Pulmonary artery endothelial cell (primary cell): ENCODE data around the gene HUNK. TPM values are rescaled to one million over a fixed set of nuclear protein-coding genes. Genes with fewer than 3 reads are reported as not detected.

Experiments
- DNase-seq: peaks from one replicate; pipeline ENCODE4 v3.0.0-alpha.2; 2011; ENCODE audit warnings: low read depth, low spot score
- total RNA-seq: library from RNA; depleted of rRNA; stranded (reverse); fragments of >200 nt; gene quantifications from 2 replicates; pipeline ENCODE4 v1.2.3, GENCODE V29; 2014

HUNK gene
- total RNA-seq, 1 donor from 2014 or later, result not detected

DNA sequence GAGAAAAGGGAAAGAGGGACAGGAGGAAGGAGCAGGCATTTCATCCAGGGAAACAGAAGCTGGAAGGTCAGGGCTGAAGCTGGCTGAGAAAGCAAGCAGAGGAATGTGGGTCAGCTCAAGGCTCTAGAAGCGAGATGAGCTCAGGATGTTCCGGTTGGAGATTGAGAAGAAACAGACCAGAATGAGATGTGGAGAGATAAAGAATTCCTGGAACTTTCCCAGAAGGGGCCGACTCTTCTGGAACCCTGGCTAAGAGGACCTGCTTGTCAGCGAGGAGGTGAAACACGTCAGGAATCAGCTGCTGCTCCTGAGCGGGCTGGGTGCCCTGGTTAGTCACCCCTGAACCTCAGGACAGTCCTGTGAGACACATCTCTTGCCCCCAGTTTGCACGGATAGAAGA is 75.9 kb downstream of the HUNK start:
- no peak for DNase-seq

DNA sequence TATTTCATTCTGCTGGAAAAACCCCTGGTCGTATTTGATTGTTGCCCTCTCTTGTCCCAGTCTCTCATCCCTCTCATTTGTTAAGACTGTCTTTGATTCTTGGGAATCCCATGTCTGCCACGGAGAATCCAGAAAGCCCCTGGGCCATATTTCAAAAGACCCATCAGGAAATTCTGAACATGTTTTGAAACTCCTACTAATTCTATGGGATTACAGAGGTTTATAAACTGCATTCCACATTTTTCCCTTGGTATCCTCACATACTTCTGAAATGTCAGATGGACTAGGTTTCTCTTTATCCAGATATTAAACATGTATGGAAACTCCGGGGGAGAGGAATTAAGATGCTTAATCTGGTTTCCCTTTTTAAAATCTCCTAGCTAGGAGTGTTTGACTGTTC is 80.0 kb downstream of the HUNK start:
- DNase-seq, result no peak

DNA sequence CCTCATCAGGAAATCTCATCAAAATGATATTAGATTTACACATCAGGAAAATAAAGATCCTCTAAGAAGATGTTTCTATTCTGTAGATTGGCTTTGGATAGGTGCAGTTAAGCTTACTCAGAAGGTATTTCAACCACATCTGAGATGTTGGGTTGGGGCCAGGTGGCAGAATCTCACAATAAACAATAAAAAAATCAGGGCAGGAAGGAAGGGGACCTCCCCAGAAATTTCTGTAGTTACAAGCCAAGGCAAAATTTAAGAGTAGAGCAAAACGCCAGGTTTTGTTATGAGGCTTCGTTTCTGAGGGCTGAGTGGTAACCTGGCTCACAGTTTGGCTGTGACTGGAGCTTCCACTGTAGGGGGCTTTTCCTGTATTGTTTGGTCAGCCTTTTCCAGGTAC is 84.8 kb downstream of the HUNK start:
- no peak for DNase-seq

DNA sequence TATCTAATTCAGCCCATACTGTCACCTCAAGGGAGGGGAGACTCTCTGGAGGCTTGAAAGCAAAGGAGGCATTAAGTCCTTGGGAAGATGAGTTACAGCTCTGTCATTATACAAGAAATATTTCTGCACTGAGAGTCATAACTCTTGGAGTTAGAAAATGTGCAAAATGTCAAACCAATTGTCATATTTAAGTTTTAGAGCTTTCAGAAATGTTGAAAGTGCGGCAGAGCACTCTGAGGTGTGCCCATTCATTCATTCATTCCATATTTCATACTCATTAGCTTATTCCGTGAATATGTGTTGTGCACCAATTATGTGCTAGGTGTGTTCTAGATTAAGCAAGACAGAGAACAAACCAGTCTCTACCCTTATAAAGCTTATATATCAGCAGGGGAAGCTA is 87.1 kb downstream of the HUNK start:
- DNase-seq, result no peak

DNA sequence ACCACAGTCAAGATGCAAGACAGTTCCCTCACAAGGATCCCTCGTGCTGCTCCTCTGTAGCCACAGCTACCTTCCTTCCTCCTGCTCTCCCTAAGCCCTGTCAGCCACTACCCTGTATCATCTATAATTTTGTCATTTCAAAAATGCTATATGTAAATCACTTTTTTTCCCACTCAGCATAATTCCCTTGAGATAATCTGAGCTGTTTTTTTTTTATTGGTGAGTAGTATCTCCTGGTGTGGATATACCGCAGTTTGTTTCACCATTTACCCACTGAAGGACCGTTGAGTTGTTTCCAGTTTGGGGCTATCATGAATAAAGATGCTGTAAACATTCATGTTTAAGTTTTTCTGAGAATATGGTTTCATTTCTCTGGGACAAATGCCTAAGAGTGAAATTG is 88.2 kb downstream of the HUNK start:
- no peak for DNase-seq

DNA sequence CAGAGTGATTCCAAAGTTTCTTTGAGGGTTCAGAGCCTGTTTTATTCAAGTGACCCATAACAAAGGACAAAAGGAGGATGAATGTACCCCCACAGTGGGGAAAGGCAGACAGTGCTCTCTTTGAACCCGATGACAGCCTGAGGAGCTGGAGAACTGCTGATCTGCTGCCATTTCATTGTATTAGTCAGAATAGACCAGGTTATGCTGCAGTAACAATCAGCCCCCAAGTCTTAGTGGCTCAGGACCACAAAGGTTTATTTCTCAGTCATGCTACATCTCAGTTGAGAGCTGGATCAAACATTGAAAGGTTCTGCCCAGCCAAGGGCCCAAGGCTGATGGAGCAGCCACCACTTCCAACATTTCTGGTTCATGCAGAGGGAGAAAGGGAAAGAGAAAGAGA is 88.9 kb downstream of the HUNK start:
- DNase-seq, result no peak

DNA sequence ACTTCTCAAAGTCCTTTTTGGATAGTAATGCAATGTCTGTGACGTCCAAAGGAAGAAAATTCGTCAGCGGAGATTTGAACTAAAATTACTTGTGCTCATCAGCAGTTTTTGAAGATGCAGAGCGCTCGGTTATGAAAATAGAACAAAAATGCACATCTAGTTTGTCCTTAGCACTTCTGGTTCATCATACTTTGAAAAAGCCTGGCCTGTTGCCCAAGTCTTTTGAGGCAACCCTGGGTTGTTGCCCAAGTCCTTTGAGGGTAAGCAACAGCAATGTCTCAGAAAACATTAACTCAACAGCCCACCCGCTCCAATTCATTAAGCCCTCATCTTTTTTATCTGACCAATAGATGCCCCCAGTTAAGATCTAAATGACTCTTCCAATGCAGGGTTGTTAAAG is 91.9 kb downstream of the HUNK start:
- no peak for DNase-seq

DNA sequence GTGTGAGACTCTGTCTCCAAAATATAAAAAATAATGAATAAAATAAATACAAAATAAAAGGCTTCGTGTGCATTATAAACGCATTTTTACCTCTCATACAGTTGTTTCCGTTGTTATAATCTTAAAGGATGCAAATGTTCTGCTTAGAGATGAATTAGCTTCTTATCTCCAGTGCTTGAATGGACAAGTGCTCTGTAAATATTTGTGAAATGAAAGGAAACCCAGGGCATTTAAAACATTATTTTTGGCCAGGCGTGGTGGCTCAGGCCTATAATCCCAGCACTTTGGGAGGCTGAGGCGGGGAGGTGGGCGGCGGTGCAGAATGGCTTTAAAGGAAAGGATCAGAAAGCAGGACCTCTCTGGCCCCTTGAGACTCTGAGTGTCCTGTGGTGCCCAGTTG is 94.5 kb downstream of the HUNK start:
- DNase-seq, result no peak

DNA sequence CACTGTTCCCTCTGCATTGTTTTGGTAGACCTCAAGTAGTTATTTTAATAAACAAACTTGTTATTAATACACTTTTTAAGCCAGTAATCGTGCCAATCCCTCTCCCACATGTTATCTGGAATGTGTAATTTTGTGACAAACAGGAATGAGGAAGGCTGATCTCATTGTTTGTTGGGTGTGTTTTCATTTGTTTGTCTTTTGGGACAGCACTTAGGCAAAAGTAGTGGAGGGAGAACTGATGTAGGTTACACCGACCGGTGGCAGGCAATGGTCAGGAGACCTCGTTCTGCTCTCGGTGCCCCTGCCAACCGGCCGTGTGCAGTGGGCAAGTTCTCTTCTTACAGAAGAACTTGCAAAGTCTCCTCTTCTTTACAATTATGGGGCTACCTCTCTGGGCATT is 99.8 kb downstream of the HUNK start:
- DNase-seq, result no peak

DNA sequence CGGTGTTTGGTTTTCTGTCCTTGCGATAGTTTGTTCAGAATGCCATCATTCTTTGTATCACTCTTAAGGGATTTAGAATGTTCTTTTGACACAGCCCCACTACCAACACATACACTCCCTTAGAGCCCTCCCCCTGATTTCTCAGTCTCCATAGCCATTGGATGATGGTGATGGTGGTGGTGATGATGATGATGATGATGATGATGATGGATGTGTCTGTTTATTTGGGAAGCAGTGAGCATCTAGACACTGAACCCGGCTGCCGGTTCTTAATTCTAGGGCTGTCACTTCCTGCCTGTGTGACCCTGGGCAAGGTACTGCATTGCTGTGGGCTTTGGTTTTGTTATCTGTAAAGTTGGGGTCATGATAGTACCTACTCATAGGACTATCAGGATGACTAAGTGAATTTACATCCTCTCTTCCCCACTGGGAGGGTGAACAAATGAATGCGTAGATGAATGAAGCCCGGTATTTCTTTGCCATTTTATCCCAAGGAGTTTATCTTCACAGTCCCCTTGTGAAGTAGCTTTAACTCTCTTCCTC is 100.7 kb downstream of the HUNK start:
- no peak for DNase-seq

DNA sequence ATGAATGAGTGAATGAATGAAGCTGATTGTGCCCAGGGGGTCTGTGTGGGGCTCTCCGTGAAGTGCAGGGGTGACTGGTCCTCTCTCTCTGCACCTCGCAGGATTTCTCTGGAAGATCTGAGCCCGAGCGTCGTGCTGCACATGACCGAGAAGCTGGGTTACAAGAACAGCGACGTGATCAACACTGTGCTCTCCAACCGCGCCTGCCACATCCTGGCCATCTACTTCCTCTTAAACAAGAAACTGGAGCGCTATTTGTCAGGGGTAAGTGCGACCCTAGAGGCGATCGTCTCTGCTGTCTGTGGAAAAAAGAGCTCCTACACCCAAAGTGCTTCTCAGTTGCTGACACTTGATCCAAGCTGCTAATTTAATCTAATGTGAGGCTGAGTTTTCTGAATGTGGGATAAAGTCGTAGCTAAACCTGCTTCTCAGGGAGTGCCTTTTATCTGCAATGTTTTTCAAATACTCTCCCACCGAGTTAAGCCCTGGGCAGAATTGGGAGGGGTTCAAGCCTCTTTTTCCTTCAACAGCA is 101.7 kb downstream of the HUNK start:
- DNase-seq, result no peak

DNA sequence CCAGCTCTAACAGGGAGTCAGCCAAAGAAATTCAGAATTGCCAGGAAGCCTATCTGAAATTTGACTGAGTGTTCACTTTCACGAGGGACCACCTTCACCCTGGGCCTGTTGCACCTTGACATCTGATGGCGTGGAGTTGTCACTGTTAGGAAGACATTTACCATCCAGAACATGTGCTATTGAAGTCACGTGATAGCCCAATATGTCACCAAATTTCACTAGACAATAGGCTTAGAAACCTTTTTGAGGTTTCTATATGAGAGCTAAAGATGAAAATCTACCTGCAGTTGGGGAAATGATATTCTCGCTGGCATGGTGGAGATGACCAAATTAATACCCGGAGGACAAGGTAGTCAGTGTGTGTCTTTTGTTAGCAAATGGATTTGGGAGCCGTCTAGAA is 102.7 kb downstream of the HUNK start:
- no peak for DNase-seq

DNA sequence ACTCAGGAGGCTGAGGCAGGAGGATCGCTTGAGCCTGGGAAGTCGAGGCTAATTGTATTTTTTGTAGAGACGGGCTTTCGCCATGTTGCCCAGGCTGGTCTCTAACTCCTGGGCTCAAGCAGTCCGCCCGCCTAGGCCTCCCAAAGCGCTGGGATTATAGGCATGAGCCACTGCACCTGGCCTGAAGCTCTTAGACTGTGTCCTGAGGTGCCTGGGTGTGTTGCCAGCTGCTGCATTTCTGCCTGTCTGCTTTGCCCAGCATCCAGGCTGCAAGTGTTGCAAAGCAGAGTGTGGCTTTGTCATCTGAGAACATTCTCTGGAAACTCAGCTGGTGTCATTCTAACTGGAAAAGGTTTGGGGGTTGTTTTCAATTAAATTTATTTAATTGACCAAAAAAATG is 105.0 kb downstream of the HUNK start:
- DNase-seq, result no peak

DNA sequence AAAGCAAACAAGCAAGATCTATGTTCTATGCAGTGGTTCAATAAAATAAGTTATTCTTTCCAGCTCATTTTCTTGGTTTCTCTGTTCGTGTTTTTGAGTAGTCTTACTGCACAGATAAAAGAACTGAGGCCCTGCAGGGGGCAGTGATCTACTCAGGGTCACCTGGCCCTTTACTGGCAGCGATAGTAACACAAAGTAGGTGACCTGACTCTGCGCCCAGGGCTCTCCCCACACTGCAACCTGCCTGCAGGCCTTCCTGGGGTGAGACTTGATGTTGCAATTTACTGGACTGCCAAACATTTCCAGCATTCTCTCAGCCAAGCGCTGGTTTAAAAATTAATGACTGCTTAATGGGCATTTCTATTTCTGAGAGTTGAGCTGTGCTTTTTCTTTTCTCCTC is 110.3 kb downstream of the HUNK start:
- no peak for DNase-seq

DNA sequence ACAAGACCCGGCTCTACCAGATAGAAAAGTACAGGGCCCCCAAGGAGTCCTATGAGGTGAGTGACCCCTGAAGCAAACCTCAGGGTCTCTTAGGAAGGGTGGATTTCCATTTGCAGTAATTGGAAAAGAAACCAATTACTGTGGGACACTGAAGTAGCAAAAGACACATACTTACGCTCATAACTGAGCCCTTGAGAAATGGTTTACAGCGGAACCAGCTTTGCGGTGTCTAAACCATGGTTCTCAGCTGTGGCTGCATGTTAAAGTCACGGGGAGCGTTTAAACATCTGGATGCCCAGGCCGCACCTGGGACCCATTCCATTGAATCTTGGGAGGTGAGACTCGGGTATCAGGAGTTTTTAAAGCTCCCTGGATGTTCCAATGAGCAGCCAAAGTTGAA is 110.7 kb downstream of the HUNK start:
- no peak for DNase-seq

DNA sequence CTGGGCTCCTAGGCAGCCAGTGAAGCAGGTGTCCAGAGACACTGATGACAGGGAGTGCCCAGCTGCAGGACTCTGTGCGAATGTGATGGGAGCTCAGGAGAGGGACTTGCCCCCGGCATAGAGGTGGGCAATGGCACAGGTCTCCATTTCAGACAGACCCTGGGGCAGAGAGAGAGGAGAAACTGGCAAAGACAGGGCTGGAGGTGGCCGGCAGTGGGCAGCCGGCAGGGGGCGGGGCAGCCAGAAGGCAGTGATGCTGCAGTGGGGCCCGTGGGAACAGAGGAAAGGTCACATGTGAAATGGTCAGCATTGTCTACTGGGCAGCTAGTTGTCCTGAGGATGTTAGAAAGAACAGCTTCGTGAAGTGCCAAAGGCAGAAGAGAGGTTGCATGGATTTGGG is 112.6 kb downstream of the HUNK start:
- DNase-seq, result no peak

DNA sequence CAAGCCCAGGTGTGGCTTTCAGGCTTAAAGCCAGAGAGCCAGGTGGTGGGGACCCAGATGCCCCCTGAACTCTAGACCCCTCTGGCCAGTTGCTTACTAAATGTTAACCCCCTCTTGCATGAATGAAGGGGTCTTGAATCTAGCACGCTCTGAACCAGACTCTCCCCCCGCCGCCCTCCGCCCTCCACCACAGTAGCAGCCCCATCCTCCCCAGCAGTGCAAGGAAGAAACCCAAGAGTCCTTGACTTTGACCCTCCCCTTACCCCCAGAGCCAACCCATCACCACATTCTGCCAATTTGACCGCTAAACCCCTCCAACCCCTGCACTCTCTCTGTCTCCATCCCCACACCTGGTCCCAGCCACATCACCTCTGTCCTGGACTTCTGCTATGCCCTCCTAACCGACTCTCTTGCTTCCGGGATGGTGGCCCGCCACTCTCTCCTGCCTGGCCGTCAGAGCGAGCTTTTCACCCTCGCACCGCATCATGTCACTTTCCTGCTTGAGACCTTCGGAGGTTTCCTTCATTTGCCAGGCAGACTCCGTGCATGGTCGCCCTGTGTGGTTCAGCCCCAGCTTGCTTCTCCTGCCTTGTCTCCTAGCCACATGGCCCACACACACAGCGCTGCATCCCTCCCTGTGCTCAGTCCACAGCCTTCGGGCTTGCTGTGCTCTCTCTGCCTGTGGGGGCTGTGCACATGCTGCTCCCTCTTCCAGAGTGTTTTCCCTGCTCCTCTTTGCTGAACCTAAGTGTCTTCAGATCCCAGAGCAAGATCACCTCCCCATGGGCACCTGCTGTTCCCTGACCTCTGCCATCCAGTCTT is 113.4 kb downstream of the HUNK start:
- no peak for DNase-seq

DNA sequence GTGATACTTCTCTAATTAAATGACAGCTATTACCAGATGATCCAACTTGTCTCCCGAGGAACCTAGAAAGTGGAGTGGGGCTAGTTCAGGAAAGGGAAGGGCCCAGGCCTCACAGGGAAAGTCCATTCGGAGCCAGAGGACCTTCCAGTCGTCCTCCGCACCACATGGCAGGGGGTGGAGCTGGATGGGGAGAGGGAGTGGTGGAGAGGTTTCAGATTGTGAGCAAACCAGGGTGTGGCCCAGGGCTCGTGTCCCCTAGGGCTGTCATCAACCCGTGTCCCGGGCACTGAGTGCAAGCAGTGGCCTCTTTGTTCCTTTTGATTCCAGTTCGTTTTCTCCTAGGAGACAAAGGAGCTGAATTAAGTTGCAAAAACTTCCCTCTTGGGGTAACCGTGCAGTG is 114.9 kb downstream of the HUNK start:
- DNase-seq, result no peak

DNA sequence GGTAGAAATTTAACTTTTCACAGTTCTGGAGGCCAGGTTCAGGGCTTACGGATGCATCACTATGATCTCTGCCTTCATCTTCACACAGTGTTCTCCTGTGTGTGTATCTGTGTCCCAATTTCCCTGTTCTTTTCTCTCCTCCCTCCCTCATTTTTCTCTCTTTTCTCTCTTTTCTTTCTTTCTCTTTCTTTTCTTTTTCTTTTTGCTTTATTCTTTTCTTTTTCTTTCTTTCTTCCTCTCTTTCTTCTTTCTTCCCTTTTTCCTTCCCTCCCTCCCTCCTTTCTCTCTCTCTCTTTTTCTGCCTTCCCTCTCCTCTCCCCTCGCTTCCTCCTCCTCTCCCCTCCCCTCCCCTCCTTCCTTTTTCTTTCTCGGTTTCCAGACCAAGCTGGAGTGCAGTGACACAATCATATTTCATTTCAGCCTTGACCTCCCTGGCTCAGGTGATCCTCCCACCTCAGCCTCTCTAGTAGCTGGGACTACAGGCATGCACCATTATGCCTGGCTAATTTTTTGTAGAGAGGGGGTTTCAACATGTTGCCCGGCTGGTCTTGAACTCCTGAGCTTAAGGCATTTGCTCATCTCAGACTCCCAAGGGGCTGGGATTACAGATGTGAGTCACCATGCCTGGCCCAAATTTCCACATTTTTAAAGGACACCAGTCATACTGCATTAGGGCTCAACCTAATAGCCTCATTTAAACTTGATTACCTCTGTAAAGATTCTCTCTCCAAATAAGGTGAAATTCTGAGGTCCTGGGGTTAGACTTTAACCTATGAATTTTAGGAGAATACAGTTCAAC is 115.9 kb downstream of the HUNK start:
- no peak for DNase-seq

DNA sequence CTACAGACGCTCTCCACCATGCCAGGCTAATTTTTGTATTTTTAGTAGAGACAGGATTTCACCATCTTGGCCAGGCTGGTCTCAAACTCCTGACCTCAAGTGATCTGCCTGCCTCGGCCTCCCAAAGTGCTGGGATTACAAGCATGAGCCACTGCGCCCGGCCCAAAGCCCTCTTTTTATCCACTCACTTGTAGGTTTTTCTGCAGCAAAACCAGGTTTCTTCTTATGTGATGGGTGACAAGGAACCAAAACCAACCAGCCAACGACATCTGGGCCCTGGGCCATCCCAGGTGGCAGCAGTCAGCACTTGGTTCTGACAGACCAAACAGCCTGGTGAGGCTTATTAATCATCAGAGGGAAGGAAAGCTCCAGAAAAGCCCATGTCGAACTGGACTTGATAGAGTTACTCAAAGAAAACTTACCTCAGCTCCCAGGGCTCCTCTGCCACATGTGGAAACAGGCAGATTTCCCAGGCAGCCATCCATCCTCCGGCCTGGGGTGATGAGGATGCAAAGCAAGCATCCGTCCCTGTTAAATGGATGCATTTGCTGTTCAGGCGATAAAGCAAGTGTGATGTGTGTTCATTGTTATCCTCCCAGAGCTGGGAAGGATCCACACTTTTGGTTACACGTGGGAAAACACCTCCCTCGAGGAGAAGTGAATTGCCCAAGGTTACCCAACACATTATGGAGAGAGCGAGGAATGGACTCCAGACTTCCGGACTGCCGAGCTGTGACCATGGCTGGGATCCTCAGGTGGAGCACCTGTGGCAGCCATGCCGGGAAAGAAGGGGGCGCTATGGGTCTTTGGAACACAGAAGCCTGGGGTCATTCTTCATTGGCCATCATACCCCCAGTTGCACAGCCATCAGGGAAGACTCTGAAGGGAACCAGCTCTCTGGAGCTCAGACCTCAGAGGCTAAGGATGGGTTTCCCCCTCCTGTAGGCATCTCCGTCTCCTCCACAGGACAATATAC is 118.8 kb downstream of the HUNK start:
- no peak for DNase-seq

DNA sequence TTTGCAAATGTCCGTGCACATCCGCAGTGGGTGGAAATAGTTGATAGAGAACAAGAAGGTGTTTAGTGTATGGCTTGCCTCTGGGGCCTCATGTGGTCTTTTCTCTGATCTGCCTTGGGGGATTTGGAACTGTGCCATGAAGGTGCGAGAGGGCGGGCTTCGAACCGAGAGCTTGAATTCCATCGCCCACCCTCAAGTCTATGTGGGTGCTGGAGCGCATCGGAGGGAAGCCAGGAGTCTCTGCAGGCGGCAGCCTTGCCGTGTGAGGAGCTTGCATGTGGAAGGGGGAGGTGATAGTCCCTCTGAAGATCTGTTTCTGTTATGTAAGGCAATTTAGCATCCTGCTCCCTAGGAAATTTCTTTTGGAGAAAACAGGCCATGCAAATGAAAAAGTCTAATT is 119.6 kb downstream of the HUNK start:
- DNase-seq, result no peak
